ENCODE measurements around the gene DPP9. TPM values are rescaled to one million over a fixed set of nuclear protein-coding genes. Genes with fewer than 3 reads are reported as not detected.

DPP9 gene
- total RNA-seq, 2 donors from 2014 or later: 36.8 to 48.8 TPM

DNA sequence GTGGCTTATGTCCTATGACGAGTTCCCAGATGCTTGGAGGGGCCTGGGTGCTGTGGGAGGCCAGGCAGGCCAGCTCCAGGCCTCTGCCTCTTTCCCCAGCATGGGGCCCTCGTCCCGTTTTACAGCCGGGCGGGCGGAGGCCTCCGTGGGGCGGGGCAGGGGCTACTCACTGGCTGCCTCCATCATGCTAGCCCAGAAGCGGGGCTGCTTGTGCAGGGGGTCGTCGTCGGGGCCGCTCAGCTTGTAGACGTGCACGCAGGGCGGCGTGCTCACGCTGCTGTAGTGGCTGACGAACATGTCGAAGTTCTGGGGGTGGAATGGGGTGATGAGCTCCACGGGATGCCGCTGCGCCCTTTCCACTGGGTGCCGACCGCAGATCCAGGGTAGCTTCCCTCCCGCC, 35.1 kb downstream of the DPP9 start:
- no peaks in the 10 kb centered on the region for H3K9me3 Mint-ChIP-seq
- no peak overlapping the region for H3K9ac ChIP-seq (ENCODE audit: extremely low read depth, low read length, poor library complexity, severe bottlenecking)
- 94 to 97% methylated on average over 22 to 25 of the region's 26 CpGs for WGBS, 2 experiments (ENCODE audit: insufficient coverage in 1 of 2, insufficient read length in 1 of 2)
- H3K4me1 Mint-ChIP-seq: no peaks in the 10 kb centered on the region
- peaks cover 30% of the 10 kb centered on the region for H3K36me3 ChIP-seq (ENCODE audit: control insufficient read depth, insufficient read depth, low read length)
- H3K27me3 Mint-ChIP-seq (ENCODE audit: insufficient read depth): no peaks in the 10 kb centered on the region
- H3K4me3 ChIP-seq (ENCODE audit: low read length): no peak overlapping the region
- no peaks in the 10 kb centered on the region for H3K4me1 ChIP-seq (ENCODE audit: control insufficient read depth, insufficient read depth, low read length)
- no peak overlapping the region for H3K27ac Mint-ChIP-seq
- H3K27ac ChIP-seq (ENCODE audit: low read depth, low read length): no peak overlapping the region
- DNase-seq: no peak
- TF ChIP-seq CTCF (conservative IDR thresholded peaks at IDR 0.05): no peak
- no peaks in the 10 kb centered on the region for H3K9me3 ChIP-seq (ENCODE audit: control insufficient read depth, low read length)
- H3K36me3 Mint-ChIP-seq (ENCODE audit: low read depth): peaks cover 54% of the 10 kb centered on the region
- H3K27me3 ChIP-seq (ENCODE audit: control insufficient read depth, insufficient read depth, low read length, poor library complexity, severe bottlenecking): no peaks in the 10 kb centered on the region
- no peak overlapping the region for H3K4me3 Mint-ChIP-seq

DNA sequence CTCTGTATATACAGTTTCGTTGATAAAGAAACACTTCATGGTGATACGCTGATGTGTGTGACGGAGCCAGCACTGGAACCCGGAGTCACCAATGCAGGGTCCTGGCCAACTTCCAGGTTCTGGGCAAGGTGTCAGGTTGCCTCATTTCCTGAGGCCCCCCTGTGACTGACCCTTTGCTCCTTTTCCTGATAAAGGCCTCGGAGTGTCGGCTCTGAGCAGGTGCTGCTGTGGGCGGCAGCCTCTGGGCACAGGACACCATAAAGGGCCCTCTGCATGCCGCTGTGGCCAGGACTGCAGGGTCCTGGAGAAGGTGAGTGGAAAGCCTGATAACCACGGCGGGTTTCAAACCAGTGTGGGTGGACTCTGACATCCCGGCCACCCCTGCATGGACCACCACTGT, 36.2 kb downstream of the DPP9 start:
- no peak overlapping the region for H3K4me3 ChIP-seq (ENCODE audit: low read length)
- no peak overlapping the region for H3K27ac ChIP-seq (ENCODE audit: low read depth, low read length)
- H3K27me3 Mint-ChIP-seq (ENCODE audit: insufficient read depth): no peaks in the 10 kb centered on the region
- H3K4me1 Mint-ChIP-seq: no peaks in the 10 kb centered on the region
- peaks cover 49% of the 10 kb centered on the region for H3K36me3 Mint-ChIP-seq (ENCODE audit: low read depth)
- no peaks in the 10 kb centered on the region for H3K9me3 Mint-ChIP-seq
- no peaks in the 10 kb centered on the region for H3K27me3 ChIP-seq (ENCODE audit: control insufficient read depth, insufficient read depth, low read length, poor library complexity, severe bottlenecking)
- no peak overlapping the region for H3K27ac Mint-ChIP-seq
- no peaks in the 10 kb centered on the region for H3K9me3 ChIP-seq (ENCODE audit: control insufficient read depth, low read length)
- no peak overlapping the region for H3K4me3 Mint-ChIP-seq
- DNase-seq: no peak
- H3K9ac ChIP-seq (ENCODE audit: extremely low read depth, low read length, poor library complexity, severe bottlenecking): no peak overlapping the region
- no peaks in the 10 kb centered on the region for H3K4me1 ChIP-seq (ENCODE audit: control insufficient read depth, insufficient read depth, low read length)
- TF ChIP-seq CTCF (conservative IDR thresholded peaks at IDR 0.05): no peak
- H3K36me3 ChIP-seq (ENCODE audit: control insufficient read depth, insufficient read depth, low read length): peaks cover 34% of the 10 kb centered on the region
- 89 to 95% methylated on average over 10 to 11 of the region's 11 CpGs for WGBS, 2 experiments (ENCODE audit: insufficient coverage in 1 of 2, insufficient read length in 1 of 2)

GRCh38 chr19:4686700-4687099, 36.9 kb downstream of the DPP9 start:
- H3K9me3 ChIP-seq (ENCODE audit: control insufficient read depth, low read length): no peaks in the 10 kb centered on the region
- Mint-ChIP-seq H3K36me3 (ENCODE audit: low read depth) (peaks cover 49% of the 10 kb centered on the region), H3K9me3 (no peaks in the 10 kb centered on the region), H3K27me3 (ENCODE audit: insufficient read depth) (no peaks in the 10 kb centered on the region), H3K27ac (peak overlapping the region; percentile 66), H3K4me1 (no peaks in the 10 kb centered on the region), H3K4me3 (no peak overlapping the region)
- DNase-seq: no peak
- peaks cover 38% of the 10 kb centered on the region for H3K36me3 ChIP-seq (ENCODE audit: control insufficient read depth, insufficient read depth, low read length)
- no peak overlapping the region for H3K9ac ChIP-seq (ENCODE audit: extremely low read depth, low read length, poor library complexity, severe bottlenecking)
- TF ChIP-seq CTCF (conservative IDR thresholded peaks at IDR 0.05): no peak
- H3K4me3 ChIP-seq (ENCODE audit: low read length): no peak overlapping the region
- no peak overlapping the region for H3K27ac ChIP-seq (ENCODE audit: low read depth, low read length)
- H3K27me3 ChIP-seq (ENCODE audit: control insufficient read depth, insufficient read depth, low read length, poor library complexity, severe bottlenecking): no peaks in the 10 kb centered on the region
- 95 to 97% methylated on average over 10 of the region's 10 CpGs for WGBS, 2 experiments (ENCODE audit: insufficient coverage in 1 of 2, insufficient read length in 1 of 2)
- no peaks in the 10 kb centered on the region for H3K4me1 ChIP-seq (ENCODE audit: control insufficient read depth, insufficient read depth, low read length)
